Stimulated activated CD4-positive, alpha-beta T cell treated with anti-CD3 and anti-CD28 coated beads, Interleukin-15, amount 100 ng/mL, for 48 hours (primary cell): ENCODE measurements around the gene MMS22L.

Source experiments
- DNase-seq, 2 donors: peaks; one replicate each; pipeline ENCODE4 v3.0.0-alpha.2; 2020; ENCODE audit warnings: low read depth in 2 of 2

MMS22L gene

DNA sequence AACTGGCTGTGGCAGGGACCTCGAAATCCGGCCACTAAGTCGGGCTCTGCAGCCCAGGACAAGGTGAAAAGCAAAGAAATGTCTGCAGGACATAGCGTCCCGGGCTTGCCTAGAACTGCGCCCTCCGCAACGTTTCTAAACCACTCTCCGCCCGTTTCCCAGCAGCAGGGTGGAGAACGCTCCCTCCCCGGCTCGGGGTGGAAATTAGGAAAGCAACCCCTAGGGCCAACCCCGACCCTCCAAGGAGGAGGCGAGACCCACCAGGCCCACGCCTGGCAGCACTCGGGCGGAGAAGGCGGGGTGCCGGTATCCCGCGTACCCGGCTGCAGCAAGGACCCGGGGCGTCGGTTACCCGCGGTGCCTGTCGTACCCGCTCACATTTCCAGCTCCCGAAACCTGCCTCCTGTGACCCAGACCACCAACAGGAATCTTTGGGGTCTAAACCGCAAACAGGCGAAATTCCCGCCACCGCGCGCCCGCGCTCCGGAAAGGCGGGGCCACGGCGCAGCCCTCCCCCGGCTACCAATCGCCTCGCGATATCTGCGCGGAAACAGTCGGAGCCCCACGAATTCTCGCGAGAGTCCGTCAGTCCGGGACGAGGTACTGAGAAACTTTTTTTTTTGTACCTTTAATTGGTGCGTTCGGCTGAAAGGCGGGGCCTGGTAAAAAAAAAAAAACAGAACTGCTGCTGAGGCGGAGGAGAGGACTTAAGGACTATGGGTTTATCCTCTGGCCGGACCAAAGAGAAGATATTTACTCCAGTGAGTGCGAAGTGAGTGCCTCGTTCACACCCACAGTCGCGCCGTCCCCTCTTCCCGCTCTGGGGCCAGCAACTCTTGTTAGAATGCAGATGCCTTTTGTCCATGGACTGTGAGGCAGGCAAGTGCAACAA is at the start of gene MMS22L:
Gene MMS22L (minus strand): TSS at position 491 of the 892 bp plus-strand sequence. CDS start 739 bp downstream, outside the sequence.
- peak; percentile 85 to 89 for DNase-seq

GRCh38 chr6:97322811-97323210 is 39.8 kb upstream of the MMS22L start:
- no peak for DNase-seq

DNA sequence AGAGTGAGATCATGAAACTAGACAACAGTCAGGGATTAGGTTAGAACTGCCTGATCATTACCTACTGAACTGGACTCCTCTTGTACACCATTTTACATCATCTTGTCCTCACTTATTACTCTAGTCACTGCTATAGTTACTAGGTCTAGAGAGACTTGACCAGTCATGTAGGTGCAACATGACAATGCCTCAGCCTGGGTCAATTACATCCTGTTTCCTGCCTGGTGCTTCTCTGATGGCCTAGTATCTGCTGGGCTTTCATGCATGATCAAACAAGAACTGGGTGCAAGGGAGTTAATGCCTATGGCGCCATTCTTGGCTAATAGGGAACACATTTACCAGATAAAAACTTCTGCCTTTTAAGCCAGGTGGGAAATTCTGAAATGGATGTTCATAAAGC is 39.2 kb upstream of the MMS22L start:
- no peak for DNase-seq

DNA sequence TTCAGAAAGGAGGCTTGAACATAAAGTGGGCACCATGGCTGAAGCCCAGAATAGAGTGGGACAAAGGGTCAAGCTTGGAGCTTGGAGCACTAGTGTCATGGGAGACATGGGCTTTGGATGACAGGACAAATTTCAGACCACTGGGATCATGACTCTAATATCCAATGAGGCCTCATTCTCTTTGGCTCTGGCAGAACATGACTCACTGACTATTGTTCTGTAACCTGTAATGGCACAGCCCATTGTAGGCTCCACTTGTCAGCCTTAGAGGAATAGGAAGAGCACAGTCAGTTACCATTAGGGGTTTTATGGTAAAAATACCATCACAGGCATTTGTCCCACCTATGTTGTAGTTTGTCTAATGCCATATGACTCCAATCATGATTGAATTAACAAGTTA is 34.0 kb upstream of the MMS22L start:
- DNase-seq = no peak

GRCh38 chr6:97312241-97312640 is 29.2 kb upstream of the MMS22L start:
- no peak for DNase-seq

GRCh38 chr6:97306544-97307320 is 23.7 kb upstream of the MMS22L start:
- no peak for DNase-seq

DNA sequence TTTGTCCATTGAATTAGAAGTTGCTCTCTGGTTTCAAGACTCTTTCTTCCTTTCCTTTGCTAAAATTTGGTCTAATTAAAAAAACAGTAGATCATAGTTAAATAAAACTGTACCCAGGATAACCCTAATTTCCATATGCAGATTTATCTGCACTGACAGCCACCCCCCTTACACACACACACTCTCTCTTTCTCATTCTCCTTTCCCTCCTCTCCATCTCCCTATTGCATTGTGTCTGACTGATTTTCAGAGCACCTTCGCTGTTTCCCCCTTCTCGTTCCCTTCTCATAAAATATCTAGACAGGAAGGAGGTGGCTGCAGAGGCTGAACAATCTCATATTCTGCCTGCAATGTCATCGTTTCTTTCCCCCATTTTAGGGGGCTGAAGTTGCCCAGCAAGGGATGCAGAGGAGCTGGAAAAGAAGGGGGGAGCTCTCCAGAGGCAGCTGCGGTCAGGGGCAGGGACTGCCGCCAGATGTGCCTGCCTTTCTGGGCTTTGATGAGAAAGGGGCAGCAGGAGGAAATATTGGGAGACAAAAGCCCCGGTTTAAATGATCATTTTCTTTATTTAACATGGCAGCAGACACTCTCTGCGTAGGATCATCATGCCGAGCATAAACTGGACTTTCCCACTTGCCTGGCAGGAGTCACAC is 22.5 kb upstream of the MMS22L start:
- DNase-seq = no peak

GRCh38 chr6:97304701-97305100 is 21.7 kb upstream of the MMS22L start:
- DNase-seq = no peak

DNA sequence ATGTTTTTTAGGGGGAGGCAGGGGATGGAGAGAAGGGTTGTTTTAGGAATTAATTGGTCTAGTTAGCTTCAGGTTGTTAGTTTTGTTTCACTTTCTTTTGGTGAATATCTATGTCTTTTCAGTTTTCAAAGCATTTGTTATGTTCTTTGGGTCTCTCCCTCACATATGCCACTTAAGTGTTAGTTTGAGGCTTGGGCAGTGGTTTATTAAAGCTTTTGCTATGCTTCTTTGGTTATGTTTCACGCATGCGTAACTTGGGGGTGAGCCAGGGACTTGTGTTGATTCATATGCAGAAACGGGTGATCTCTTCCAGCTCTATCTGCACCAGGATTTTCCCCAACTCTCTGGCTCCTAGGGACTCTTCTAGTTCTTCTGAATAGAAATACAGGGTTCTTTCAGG is 11.4 kb upstream of the MMS22L start:
- DNase-seq = no peak

GRCh38 chr6:97293198-97293696 is 10.2 kb upstream of the MMS22L start:
- DNase-seq = no peak

DNA sequence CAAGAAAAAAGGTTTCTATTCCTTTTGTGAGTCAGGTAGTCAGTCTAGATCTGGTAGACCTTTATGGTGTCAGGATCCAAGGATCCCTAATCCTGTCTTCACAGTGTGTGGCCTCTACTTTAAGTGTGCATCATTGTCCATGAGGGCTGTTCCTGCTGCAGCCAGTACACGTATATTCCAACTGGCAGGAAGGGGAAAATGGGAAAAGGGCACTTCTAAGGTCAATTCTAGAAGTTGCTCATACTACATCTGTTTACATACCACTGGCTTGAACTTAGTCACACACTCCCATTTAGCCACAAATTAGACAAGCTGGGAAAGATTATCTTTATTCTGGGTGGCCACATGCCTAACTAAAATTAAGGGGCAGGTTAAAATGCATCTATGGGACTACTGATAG is 9.7 kb upstream of the MMS22L start:
- no peak for DNase-seq

DNA sequence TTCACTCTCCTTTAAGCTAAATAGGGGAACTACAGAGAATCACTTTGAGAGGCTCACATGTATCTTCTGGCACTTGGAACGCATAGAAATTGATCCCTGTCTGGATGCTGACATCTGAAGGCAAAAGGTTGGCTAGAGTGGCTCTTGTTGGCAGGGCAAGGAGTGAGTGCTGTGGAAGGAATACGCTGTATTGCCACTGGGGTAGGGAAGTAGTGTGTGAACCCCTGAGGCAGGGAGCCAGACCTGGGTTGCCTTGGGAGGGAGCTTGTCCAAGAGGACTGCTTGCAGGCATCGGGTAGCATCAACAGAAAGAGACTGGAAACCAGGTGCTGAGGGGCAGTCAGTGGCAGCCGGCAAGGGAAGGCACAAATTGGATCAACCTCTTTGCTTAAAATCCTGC is 8.9 kb upstream of the MMS22L start:
- no peak for DNase-seq

- DNase-seq = no peak
Measured at GRCh38 chr6:97289332-97289731, 6.3 kb upstream of the MMS22L start.

GRCh38 chr6:97288188-97288587 is 5.2 kb upstream of the MMS22L start:
- DNase-seq = no peak

DNA sequence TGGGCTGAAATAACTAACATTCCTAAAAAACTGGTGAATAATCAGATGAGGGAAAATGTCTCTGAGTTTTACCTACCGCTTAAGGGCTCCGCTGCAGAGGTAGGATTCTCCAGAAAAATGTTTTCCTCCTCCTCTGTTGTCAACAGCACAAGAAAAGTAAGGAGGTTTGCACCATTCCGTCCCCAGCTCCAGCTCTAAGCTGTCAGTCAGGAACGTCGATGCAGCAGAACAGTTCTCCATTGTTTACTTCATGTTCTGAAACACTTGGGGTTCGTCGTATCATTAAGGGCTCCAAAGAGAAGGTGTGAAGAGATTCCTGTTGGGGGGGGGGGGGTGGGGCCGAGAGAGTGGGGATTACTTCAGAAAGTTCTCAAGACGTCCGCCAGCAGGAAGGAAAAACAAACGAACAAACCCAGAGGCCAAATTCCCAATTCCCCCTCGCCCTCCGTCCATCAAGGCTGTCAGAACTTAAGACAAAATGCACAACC is 734 bp downstream of the MMS22L start:
- no peak for DNase-seq

DNA sequence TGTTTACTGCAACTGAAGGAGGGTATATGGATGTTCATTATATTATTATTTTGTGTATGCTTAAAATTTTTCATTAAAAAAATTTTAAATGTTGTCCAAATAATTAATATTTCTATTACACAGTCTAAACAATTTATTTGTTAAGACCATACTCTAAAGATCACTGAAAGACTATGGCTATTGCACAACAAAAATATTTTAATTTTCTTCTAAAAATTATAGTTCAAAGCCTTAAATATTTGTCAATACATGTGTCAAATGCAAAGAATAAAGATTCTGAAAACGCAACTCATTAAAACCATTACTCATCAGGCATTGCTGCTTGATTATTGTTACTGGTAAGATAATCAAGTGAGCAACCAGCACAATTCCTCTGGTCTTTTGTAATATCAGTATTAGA is 2.2 kb downstream of the MMS22L start:
- no peak for DNase-seq

GRCh38 chr6:97275804-97276203 is 7.2 kb downstream of the MMS22L start:
- no peak for DNase-seq

DNA sequence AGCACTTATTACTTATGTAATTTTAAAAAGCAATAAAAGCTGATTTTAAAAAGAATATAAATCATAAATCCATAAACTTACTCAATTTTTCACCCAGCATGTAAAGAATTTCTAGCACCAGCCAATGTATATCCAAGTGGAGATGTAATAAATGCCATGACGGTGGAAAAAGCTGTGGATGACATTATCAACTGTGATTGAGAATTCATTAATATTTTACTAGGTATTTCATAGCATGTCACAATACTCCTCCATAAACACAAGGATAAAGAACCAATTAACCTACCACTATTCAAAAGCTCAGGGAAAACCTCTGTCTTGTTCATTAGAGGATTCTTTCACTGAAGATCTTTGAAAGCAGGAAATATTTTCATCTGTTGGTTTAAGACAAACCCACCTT is 13.2 kb downstream of the MMS22L start:
- no peak for DNase-seq

DNA sequence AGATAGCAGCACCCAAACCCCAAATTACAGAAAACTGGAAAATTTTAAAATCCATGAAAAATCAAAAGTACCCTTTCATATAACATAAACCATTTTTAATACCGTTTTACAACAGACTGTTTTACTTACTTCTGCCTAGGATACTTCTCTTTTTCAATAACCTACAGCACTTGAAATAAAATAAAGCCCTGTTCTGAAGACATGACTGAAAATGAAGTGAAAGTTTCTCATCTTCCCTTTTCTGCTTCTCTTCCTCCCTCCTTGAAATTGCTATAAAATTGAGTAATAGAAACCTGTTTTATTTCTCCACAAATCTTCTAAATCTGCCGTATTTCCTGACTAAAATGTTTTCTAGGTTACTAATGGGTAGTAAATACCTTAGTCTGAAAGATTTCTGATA is 20.3 kb downstream of the MMS22L start:
- DNase-seq = no peak

DNA sequence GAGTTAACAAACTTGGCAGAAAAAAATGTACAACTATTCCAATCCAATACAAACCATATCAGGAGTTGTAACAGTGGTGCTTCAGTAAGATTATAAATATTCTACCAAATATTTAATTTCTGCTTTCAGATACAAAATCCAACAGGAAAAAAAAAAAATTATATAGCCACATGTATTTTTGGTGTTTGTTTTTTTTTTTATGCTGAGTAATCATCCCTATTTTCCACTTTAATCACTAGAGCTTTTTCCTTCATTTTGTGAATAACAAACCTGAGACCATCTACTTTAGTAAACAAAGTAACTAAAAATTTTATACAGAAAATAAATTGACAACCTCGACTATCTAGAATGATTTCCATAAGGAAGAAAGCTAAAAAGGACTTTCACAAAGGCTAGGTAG is 36.2 kb downstream of the MMS22L start:
- DNase-seq = no peak

- DNase-seq = no peak
Measured at GRCh38 chr6:97240222-97240621, 42.8 kb downstream of the MMS22L start.

DNA sequence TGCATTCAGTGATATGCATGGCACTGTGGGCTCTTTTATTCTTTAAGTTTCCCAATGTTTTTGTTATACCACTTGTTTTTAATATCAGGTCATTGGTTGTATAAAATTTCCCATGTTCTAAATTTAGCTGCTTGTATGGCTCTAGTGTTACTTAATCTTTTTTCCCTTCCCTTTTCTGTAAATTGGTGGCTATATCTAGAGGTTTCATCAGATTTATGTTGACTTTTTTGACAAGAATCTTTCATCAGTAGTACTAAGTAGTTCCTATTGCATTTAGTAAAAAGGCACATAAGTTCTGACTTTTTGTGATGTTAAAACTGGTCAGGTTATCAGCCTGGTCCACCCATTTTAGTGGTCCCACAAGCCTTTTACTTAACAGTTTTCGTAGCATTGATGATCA is 51.1 kb downstream of the MMS22L start:
- DNase-seq = no peak
